GM12874 (cell line): ENCODE measurements around the gene PRR11.

Experiments used
- TF ChIP-seq, protein P1 (sequence below): IDR thresholded peaks from 2 replicates; pipeline ENCODE4 v1.5.1; 2011; ENCODE audit warnings: low read depth, mild to moderate bottlenecking, control low read depth, low read length, moderate library complexity; ENCODE audit not compliant: insufficient read depth

The PRR11 gene

DNA sequence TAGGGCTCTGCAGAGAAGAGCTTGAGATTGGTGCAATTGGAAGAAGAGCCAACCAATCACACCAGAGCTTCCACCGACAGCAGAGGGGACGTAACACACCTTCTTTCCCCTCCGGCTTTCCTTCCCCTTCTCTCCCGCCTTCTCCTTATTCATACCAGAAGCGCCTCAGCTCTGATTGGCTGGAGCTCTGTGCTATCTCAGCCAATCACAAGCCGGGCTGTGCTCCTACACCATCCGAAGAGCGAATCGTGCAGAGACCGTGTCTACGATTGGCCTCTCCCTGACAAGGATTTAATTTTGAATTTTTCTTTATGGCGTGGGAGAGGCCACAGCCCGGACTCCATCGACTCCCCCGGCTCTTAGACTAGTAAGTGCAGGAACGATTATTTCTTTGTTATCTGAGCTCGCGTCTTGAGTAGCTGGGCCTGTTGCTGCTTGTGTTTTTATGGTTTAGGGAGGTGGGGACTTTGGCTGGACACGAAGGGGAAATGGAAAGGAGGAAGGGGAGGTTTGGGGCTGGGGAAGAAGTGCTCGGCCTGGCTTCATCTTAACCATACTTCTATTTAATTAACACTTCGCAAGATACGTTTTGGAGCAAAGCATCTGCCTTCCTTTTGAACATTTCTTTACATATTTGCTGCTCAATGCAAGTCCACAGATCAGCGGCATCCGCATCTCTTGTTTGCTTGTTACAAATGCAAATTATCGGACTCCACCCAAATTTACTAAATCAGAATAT lies at the start of gene PRR11:
PRR11 (plus strand) TSS at position 308 of the 739 bp plus-strand sequence. CDS start 14,007 bp downstream, outside the sequence.
- TF ChIP-seq, protein P1, sequence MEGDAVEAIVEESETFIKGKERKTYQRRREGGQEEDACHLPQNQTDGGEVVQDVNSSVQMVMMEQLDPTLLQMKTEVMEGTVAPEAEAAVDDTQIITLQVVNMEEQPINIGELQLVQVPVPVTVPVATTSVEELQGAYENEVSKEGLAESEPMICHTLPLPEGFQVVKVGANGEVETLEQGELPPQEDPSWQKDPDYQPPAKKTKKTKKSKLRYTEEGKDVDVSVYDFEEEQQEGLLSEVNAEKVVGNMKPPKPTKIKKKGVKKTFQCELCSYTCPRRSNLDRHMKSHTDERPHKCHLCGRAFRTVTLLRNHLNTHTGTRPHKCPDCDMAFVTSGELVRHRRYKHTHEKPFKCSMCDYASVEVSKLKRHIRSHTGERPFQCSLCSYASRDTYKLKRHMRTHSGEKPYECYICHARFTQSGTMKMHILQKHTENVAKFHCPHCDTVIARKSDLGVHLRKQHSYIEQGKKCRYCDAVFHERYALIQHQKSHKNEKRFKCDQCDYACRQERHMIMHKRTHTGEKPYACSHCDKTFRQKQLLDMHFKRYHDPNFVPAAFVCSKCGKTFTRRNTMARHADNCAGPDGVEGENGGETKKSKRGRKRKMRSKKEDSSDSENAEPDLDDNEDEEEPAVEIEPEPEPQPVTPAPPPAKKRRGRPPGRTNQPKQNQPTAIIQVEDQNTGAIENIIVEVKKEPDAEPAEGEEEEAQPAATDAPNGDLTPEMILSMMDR = no peak

DNA sequence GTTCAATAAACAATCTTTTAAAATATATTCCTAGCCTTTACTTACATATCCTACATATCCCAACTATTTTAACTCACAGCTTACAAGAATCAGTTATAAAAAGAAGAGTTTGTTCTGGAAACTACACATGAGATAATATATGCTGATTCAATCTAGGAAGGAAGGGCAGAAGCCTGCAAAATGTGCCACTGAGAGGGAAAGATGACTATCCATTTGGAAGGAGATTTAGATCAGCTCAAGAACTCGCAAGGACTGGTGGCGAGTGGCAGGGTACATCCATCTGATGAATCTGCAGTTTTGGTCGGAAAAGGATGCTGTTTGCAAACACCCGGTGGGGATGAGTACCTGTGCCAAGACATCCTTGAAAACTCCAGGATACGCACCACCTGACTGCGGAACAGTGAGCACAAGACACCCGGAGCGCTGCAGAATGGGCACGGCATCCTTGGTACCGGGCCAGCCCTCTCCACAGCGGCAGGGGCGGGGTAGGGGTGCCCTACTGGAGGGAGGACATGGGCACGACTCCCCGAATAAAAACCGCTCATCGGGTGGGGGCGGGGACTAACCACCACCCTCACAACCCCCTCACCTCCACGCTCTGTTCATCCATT lies 49.6 kb upstream of the PRR11 start:
- TF ChIP-seq, protein P1 = no peak

DNA sequence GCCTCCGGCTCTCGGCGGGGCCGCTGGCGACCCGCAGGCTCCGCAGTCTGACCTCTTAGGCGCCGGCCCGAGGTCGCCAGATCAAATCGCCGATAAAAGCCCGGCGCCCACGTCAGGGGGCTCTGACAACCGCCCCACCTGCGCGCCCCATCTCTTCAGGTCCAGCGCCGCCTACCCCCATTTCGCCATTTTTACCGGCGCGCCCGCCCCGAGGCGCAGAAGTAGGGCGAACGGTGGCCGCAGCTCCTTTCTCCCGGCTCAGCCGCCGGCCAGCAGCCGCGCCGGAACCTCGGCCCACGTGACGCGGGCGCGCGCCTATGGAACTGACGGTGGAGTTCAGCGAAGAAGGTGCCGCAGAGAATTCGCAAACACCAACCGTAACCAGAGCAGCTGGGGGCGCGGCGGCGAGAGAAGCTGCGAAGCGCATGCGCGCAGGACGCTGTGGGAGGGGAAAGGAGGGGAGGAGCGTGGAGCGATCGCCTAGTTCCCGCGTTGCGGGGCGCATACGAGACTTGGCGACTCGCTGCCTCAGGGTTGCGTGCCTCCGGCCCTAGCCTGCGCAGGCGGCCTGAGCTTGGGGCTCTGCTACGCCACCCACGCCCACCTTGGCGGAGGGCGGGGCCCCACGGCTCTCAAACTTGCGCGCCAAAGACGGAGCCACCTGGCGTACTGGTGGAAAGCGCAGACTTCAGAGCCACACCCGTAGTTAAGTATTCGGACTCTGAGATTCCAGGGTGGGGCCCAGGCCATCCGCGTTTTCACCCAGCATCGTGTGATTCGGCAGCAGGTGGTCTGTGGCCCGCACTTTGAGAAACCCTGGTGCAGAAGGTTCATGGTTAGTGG lies 48.9 kb upstream of the PRR11 start, which contains the start of gene TRIM37:
TRIM37 (minus strand) TSS at position 418 of the 843 bp plus-strand sequence. CDS start 419 bp downstream, outside the sequence.
- TF ChIP-seq, protein P1 = no peak

DNA sequence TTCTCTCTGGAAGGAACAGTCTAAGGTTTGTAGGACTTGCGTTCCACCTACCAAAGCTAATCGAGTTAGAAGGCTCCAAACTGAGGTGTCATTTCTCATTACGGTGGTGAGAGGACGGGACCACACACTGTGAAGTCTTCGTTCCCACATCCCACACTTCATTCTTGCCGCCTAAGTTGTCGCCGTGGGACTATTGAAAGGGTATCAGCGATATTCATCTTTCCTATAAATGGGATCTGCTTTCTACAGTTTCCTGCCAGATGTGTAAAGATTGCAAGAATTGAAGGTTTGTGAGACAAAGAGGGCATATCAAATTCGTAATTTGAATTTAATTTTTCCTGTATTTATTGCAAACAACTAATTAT lies 48.3 kb upstream of the PRR11 start:
- TF ChIP-seq, protein P1 = no peak

DNA sequence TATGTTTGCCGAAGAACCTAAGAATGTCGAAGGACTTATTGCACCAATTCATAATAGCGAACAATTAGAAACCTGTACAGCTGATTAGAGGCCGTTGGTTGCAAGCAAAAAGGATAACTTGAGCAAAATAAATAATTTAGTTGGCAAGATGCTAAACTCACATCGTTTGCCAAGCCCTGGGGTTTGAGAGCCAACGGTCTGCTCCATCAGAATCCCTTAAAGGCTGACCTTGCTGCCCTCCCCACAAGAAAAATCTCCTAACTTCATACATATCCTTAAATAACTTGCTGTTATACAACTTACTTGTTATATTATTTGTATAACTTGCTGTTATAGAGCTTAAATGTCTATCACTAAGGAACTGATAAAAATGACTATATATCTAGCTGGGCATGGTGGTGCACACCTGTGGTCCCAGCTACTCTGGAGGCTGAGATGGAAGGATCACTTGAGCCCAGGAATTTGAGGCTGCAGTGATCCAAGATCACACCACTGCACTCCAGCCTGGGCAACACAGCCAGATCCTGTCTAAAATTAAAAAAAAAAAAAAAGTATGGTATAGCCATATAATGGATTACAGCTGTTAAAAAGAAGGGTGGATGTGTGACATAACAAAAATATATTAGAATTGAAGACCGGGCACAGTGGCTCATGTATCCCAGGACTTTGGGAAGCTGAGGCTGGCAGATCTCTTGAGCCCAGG lies 47.0 kb upstream of the PRR11 start:
- TF ChIP-seq, protein P1 = no peak

DNA sequence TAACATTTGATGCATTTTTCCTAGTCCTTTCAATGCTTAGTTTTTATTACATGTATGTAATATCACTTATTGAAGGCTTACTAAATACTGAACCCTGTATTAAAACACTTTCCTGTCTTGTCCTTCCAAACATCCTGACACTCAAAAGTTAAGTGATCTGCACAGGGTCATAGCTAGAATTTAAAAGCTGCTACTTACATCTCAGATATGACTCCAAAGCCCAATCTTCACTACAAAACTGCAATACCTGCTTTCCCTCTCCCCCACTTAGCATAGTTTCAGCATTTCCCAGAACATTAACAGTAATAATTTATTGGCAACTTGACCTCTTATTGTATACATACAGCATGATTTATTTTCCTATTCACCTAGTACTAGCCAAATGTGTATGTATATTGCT lies 44.6 kb upstream of the PRR11 start:
- TF ChIP-seq, protein P1 = no peak

DNA sequence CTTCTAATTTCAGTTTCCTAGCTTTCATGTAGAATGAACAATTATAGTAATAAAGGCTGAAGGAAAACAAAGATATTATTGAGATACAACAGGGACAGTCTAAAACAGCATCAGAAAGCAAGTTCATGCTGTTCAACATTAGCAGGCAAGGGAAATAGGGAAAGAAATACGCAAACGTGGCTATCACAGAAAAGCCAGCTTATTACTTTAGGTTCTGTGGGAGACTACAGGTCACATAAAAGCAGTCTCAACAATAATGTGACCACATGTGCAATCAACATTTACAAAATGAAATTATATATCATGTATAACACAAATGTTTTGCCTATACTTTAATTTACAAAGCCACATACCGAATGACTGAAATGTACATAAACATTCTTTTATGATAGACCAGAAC lies 44.0 kb upstream of the PRR11 start:
- TF ChIP-seq, protein P1 = no peak
